Neutrophil (primary cell): ENCODE results near the gene DIS3L2.

Source experiments
- H3K27ac ChIP-seq: fragments of 200-600 bp; sonication (generic); 2 replicates; pipeline ENCODE4 v1.5.1; 2016; ENCODE audit warnings: mild to moderate bottlenecking, moderate library complexity
- H3K27me3 ChIP-seq: fragments of 200-600 bp; sonication (generic); 2 replicates; pipeline ENCODE4 v1.6.0; 2016; ENCODE audit warnings: mild to moderate bottlenecking
- H3K36me3 ChIP-seq: fragments of 200-600 bp; sonication (generic); 2 replicates; pipeline ENCODE4 v1.5.1; 2017
- H3K4me1 ChIP-seq, 2 experiments: fragments of 200-600 bp in 1 of 2; sonication (generic) in 1 of 2; 1 replicate in 1 of 2; 2 replicates in 1 of 2; pipeline versions ENCODE4 v1.5.1 to v1.6.1; 2013 to 2016; ENCODE audit warnings: low read depth in 1 of 2, low read length in 1 of 2, mild to moderate bottlenecking in 1 of 2, moderate library complexity in 1 of 2; ENCODE audit not compliant: control insufficient read depth in 1 of 2, insufficient read depth in 1 of 2
- H3K4me3 ChIP-seq, 2 experiments: fragments of 200-600 bp in 1 of 2; sonication (generic) in 1 of 2; 1 replicate in 1 of 2; 2 replicates in 1 of 2; pipeline ENCODE4 v1.5.1; 2013 to 2016; ENCODE audit warnings: low read depth in 1 of 2, low read length in 1 of 2, mild to moderate bottlenecking in 1 of 2, moderate library complexity in 1 of 2
- H3K9me3 ChIP-seq: fragments of 200-600 bp; sonication (generic); 2 replicates; pipeline ENCODE4 v1.5.1; 2016
- CTCF ChIP-seq: fragments of 200-600 bp; sonication (generic); IDR thresholded peaks from 2 replicates; pipeline ENCODE4 v1.5.1; 2016; ENCODE audit warnings: antibody characterized with exemption

DIS3L2 gene

GRCh38 chr2:232340171-232340935 lies 378.8 kb downstream of the DIS3L2 start:
- peaks cover 38% of the 10 kb centered on the region for H3K27me3 ChIP-seq
- H3K36me3 ChIP-seq, result no peaks in the 10 kb centered on the region
- TF ChIP-seq CTCF, result no peak
- no peaks in the 10 kb centered on the region for H3K4me1 ChIP-seq
- no peak overlapping the region for H3K4me3 ChIP-seq
- H3K9me3 ChIP-seq, result no peaks in the 10 kb centered on the region
- H3K27ac ChIP-seq, result no peak overlapping the region

GRCh38 chr2:232341061-232341738 lies 379.7 kb downstream of the DIS3L2 start:
- H3K36me3 ChIP-seq, result no peaks in the 10 kb centered on the region
- no peaks in the 10 kb centered on the region for H3K4me1 ChIP-seq
- TF ChIP-seq CTCF, result no peak
- no peaks in the 10 kb centered on the region for H3K9me3 ChIP-seq
- H3K4me3 ChIP-seq, result no peak overlapping the region
- peaks cover 40% of the 10 kb centered on the region for H3K27me3 ChIP-seq
- no peak overlapping the region for H3K27ac ChIP-seq

- Histone ChIP-seq H3K4me3 (no peak overlapping the region), H3K27me3 (peaks cover 41% of the 10 kb centered on the region), H3K27ac (no peak overlapping the region), H3K4me1 (no peaks in the 10 kb centered on the region), H3K36me3 (no peaks in the 10 kb centered on the region), H3K9me3 (no peaks in the 10 kb centered on the region)
- TF ChIP-seq CTCF, result no peak
Measured at GRCh38 chr2:232341739-232342126, 380.2 kb downstream of the DIS3L2 start.

- H3K27ac ChIP-seq, result no peak overlapping the region
- H3K9me3 ChIP-seq, result no peaks in the 10 kb centered on the region
- H3K4me1 ChIP-seq, result no peaks in the 10 kb centered on the region
- H3K27me3 ChIP-seq, result peaks cover 52% of the 10 kb centered on the region
- H3K4me3 ChIP-seq, result no peak overlapping the region
- H3K36me3 ChIP-seq, result no peaks in the 10 kb centered on the region
- TF ChIP-seq CTCF, result no peak
Measured at GRCh38 chr2:232342635-232343565, 381.4 kb downstream of the DIS3L2 start.

- H3K27me3 ChIP-seq, result peaks cover 62% of the 10 kb centered on the region
- H3K4me3 ChIP-seq, result no peak overlapping the region
- no peaks in the 10 kb centered on the region for H3K4me1 ChIP-seq
- H3K27ac ChIP-seq, result no peak overlapping the region
- TF ChIP-seq CTCF, result no peak
- no peaks in the 10 kb centered on the region for H3K36me3 ChIP-seq
- H3K9me3 ChIP-seq, result no peaks in the 10 kb centered on the region
Measured at GRCh38 chr2:232343821-232344220, 382.3 kb downstream of the DIS3L2 start.
